ENCODE data around the gene MBP. TPM values are rescaled to one million over a fixed set of nuclear protein-coding genes. Genes with fewer than 3 reads are reported as not detected.

MBP gene
- total RNA-seq, 1 donor from 2014 or later: 2.0 TPM

DNA sequence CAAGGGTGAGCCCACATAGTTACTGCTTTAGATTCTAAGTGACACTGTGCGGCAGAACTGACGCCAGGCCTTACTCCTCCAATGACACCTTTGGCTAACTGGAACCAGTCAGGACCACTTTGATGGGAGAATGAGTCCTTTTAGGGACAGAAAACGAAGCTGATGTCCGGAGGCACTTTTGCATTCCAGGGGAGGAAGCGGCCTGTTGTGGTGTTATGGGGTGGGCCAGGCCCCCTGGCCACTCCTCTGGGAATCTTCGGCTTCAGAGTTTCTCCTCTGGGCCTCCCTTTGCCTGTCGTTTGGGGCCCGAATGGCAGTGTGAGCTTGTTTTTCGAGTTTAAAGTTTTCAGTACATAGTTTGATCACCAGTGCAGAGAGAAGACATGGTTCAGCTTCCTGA is 65.9 kb downstream of the MBP start:
- H3K27ac Mint-ChIP-seq (ENCODE audit: unreplicated experiment): no peak overlapping the region
- H3K4me3 Mint-ChIP-seq: no peak overlapping the region
- no peaks in the 10 kb centered on the region for H3K27me3 Mint-ChIP-seq (ENCODE audit: low read depth)
- TF ChIP-seq, protein P1, sequence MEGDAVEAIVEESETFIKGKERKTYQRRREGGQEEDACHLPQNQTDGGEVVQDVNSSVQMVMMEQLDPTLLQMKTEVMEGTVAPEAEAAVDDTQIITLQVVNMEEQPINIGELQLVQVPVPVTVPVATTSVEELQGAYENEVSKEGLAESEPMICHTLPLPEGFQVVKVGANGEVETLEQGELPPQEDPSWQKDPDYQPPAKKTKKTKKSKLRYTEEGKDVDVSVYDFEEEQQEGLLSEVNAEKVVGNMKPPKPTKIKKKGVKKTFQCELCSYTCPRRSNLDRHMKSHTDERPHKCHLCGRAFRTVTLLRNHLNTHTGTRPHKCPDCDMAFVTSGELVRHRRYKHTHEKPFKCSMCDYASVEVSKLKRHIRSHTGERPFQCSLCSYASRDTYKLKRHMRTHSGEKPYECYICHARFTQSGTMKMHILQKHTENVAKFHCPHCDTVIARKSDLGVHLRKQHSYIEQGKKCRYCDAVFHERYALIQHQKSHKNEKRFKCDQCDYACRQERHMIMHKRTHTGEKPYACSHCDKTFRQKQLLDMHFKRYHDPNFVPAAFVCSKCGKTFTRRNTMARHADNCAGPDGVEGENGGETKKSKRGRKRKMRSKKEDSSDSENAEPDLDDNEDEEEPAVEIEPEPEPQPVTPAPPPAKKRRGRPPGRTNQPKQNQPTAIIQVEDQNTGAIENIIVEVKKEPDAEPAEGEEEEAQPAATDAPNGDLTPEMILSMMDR (conservative IDR thresholded peaks at IDR 0.05): no peak
- peaks cover 35% of the 10 kb centered on the region for H3K4me1 Mint-ChIP-seq
- no peaks in the 10 kb centered on the region for H3K36me3 Mint-ChIP-seq (ENCODE audit: low read depth)
- H3K9me3 Mint-ChIP-seq: no peaks in the 10 kb centered on the region
- no peak for DNase-seq (ENCODE audit: low read depth, low spot score)

DNA sequence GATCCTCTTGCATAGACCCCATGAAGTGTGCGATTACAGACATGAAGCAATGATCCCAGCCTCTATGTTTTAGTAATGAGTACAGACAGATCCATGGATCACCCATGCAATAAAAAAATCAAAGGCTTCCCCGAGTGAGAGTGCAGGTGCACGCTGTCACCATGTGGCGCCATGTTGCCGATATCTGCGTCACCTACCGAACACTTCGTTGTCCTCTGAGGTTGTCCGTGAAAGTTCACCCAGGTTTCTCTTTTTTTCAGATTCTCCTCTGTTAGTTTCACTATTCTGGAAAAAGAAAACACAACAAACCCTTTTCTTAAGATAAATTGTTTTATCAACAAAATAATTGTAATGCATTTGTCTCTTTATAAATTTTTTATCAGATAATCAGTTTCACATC is 66.5 kb downstream of the MBP start:
- peaks cover 35% of the 10 kb centered on the region for H3K4me1 Mint-ChIP-seq
- no peaks in the 10 kb centered on the region for H3K27me3 Mint-ChIP-seq (ENCODE audit: low read depth)
- H3K36me3 Mint-ChIP-seq (ENCODE audit: low read depth): no peaks in the 10 kb centered on the region
- TF ChIP-seq, protein P1 (conservative IDR thresholded peaks at IDR 0.05): no peak
- H3K9me3 Mint-ChIP-seq: no peaks in the 10 kb centered on the region
- H3K4me3 Mint-ChIP-seq: no peak overlapping the region
- no peak for DNase-seq (ENCODE audit: low read depth, low spot score)
- H3K27ac Mint-ChIP-seq (ENCODE audit: unreplicated experiment): no peak overlapping the region

DNA sequence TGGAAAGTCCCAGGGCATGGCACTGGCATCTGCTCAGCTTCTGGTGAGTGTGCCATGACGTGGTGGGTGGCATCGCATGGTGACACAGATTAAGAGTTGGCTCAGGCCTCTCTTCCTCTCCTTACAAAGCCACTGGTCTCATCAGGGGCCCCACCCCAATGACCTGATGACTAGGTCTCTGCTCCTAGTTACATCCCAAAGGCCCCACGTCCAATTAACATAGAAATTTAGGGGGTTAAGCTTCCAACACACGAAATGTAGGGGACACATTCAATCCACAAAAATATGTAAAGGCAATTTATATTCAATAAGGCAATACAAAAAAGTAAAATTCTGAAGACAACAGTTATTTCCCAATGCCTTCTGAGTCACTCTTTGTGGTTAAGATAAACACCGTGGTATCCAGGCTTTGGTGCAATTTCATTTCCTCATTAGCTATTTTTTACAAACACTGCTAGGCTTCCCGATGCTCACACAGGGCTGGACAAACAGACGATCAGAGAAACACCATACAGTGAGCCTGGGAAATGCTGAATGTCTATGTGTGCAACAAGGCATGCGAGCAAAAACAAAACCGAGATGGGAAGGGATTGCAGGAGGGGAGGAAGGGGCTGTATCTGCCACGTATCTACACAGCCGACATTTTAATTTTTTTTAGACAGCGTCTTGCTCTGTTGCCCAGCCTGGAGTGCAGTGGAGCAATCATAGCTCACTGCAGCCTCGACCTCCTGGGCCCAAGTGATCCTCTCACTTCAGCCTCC is 67.2 kb downstream of the MBP start:
- TF ChIP-seq, protein P1 (conservative IDR thresholded peaks at IDR 0.05): no peak
- Mint-ChIP-seq H3K4me1 (peaks cover 35% of the 10 kb centered on the region), H3K27ac (ENCODE audit: unreplicated experiment) (no peak overlapping the region), H3K36me3 (ENCODE audit: low read depth) (no peaks in the 10 kb centered on the region), H3K4me3 (no peak overlapping the region), H3K27me3 (ENCODE audit: low read depth) (no peaks in the 10 kb centered on the region), H3K9me3 (no peaks in the 10 kb centered on the region)
- DNase-seq (ENCODE audit: low read depth, low spot score): no peak

DNA sequence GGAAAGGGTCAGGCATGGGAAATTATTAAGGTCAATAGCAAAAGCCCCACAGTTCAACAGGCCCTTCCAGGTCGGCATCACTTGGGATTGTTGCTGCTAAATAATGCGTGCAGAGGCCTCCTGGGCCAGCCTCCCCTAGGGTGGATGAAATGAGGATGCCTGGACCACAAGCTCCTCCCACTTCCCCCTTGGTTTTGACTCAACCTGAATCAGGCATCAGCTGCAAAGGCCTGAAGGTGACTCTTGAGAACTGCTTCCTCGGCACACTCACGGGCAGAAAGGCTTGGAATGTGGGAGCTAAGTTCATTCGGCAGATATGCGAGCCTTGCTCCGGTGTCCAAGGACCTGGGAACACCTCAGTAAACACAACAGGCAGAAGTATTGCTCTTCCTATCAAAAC is 69.3 kb downstream of the MBP start:
- Mint-ChIP-seq H3K27ac (ENCODE audit: unreplicated experiment) (no peak overlapping the region), H3K4me3 (no peak overlapping the region), H3K27me3 (ENCODE audit: low read depth) (no peaks in the 10 kb centered on the region), H3K4me1 (peaks cover 16% of the 10 kb centered on the region), H3K9me3 (no peaks in the 10 kb centered on the region), H3K36me3 (ENCODE audit: low read depth) (no peaks in the 10 kb centered on the region)
- no peak for DNase-seq (ENCODE audit: low read depth, low spot score)
- TF ChIP-seq, protein P1 (conservative IDR thresholded peaks at IDR 0.05): no peak

DNA sequence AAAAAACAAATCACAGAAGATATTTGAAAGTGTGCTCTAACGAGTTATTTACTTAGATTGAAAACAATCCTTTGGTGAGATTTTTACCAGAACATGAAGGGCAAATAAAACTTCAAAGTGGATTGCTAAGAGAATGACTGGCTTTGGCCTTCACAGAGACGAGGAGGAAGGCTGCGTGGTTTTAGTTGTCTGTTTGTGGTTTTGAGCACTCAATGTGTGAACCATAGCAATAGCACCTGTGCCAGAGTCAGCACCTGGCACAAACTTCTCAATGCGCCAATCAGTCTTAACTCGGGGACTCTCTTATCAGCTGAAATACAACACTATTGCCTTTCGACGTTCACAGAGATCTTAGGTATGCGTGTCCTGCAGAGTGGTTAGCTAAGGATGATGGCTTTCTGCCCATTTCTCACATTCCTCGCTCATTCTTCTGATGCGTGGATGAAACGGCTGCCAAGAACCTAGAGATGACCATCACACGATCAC is 70.0 kb downstream of the MBP start:
- Mint-ChIP-seq H3K27ac (ENCODE audit: unreplicated experiment) (no peak overlapping the region), H3K36me3 (ENCODE audit: low read depth) (no peaks in the 10 kb centered on the region), H3K9me3 (no peaks in the 10 kb centered on the region), H3K4me3 (no peak overlapping the region), H3K27me3 (ENCODE audit: low read depth) (no peaks in the 10 kb centered on the region), H3K4me1 (peaks cover 9% of the 10 kb centered on the region)
- TF ChIP-seq, protein P1 (conservative IDR thresholded peaks at IDR 0.05): no peak
- no peak for DNase-seq (ENCODE audit: low read depth, low spot score)
